Osteocyte (in vitro differentiated cells): ENCODE data around the gene NPPB. TPM values are rescaled to one million over a fixed set of nuclear protein-coding genes. Genes with fewer than 3 reads are reported as not detected.

Experiments used
- DNase-seq: peaks from one replicate; pipeline ENCODE4 v3.0.0; 2021; ENCODE audit warnings: mixed read lengths; ENCODE audit not compliant: unreplicated experiment; ENCODE audit errors: extremely low spot score
- H3K27ac Mint-ChIP-seq: one replicate; pipeline ENCODE4 v1.8.0; 2021; ENCODE audit warnings: mild to moderate bottlenecking, mixed read lengths; ENCODE audit not compliant: unreplicated experiment
- H3K27me3 Mint-ChIP-seq: one replicate; pipeline ENCODE4 v1.8.0; 2021; ENCODE audit warnings: mixed read lengths; ENCODE audit not compliant: unreplicated experiment
- H3K36me3 Mint-ChIP-seq: one replicate; pipeline ENCODE4 v1.8.0; 2021; ENCODE audit warnings: mixed read lengths; ENCODE audit not compliant: unreplicated experiment
- H3K4me1 Mint-ChIP-seq: one replicate; pipeline ENCODE4 v1.8.0; 2021; ENCODE audit warnings: mixed read lengths; ENCODE audit not compliant: unreplicated experiment
- H3K4me3 Mint-ChIP-seq: one replicate; pipeline ENCODE4 v1.8.0; 2021; ENCODE audit warnings: mild to moderate bottlenecking, moderate library complexity, mixed read lengths; ENCODE audit not compliant: unreplicated experiment
- H3K9me3 Mint-ChIP-seq: one replicate; pipeline ENCODE4 v1.8.0; 2021; ENCODE audit warnings: mixed read lengths; ENCODE audit not compliant: unreplicated experiment
- CTCF ChIP-seq: fragments of 200-600 bp; sonication (generic); IDR thresholded peaks from 2 replicates; pipeline ENCODE4 v1.5.0; 2021; ENCODE audit warnings: antibody characterized with exemption, mild to moderate bottlenecking, moderate library complexity
- total RNA-seq: library from RNA; stranded (reverse); gene quantifications from 2 replicates; pipeline ENCODE4 v1.2.1, GENCODE V29; 2021

Gene NPPB
- total RNA-seq, 1 donor from 2014 or later = not detected

DNA sequence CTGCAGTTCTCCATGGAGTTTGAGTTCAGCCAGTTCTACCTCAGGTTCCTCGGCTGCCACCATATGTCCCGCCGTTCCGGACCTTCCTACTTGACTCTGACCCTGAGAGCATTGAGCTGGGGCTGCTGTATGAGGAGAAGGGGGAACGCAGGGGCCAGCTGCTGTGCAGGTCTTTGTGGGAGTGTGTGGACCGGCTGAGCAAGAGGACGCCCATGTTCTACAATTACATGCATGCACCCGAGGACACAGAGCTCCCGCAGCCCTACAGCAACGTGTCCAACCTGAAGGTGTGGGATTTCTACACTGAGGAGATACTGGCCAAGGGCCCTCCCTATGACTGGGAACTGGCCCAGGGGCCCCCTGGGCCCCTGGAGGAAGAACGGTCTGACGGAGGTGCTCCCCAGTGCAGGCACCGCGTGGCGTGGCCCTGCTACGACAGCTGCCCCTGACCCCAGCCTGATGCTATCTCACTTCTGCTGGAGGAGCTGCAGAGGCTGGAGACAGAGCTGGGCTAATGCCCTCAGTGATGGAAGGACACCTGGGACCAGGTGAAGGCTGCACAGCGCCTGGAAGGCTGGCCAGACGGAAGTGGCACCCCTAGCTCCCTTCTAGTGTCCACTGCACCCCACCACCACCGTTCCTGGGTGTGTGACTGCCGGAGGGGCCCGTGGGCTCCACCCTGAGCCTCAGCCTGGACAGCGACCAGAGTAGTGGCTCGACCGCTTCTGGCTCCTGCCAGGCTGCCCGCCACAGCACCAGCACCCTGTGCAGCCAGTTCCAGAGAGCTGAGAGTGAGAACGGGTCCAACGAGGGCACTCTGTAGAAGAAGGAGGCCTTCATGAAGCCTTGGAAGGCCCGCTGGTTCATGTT, 20.8 kb upstream of the NPPB start:
- peaks cover 13% of the 10 kb centered on the region for H3K27me3 Mint-ChIP-seq
- TF ChIP-seq CTCF = no peak
- H3K4me1 Mint-ChIP-seq = peaks cover 5% of the 10 kb centered on the region
- no peak for DNase-seq
- H3K4me3 Mint-ChIP-seq = no peak overlapping the region
- H3K27ac Mint-ChIP-seq = no peak overlapping the region
- no peaks in the 10 kb centered on the region for H3K36me3 Mint-ChIP-seq
- no peaks in the 10 kb centered on the region for H3K9me3 Mint-ChIP-seq

- H3K36me3 Mint-ChIP-seq = no peaks in the 10 kb centered on the region
- peaks cover 5% of the 10 kb centered on the region for H3K4me1 Mint-ChIP-seq
- H3K9me3 Mint-ChIP-seq = no peaks in the 10 kb centered on the region
- no peak for TF ChIP-seq CTCF
- peaks cover 15% of the 10 kb centered on the region for H3K27me3 Mint-ChIP-seq
- DNase-seq = no peak
- no peak overlapping the region for H3K27ac Mint-ChIP-seq
- no peak overlapping the region for H3K4me3 Mint-ChIP-seq
Observed at GRCh38 chr1:11878891-11879190, 20.1 kb upstream of the NPPB start.

GRCh38 chr1:11878081-11878890, 19.5 kb upstream of the NPPB start:
- DNase-seq = no peak
- H3K36me3 Mint-ChIP-seq = no peaks in the 10 kb centered on the region
- H3K9me3 Mint-ChIP-seq = no peaks in the 10 kb centered on the region

GRCh38 chr1:11877074-11877473, 18.3 kb upstream of the NPPB start:
- Mint-ChIP-seq H3K27me3 (peaks cover 21% of the 10 kb centered on the region), H3K4me3 (no peak overlapping the region), H3K36me3 (no peaks in the 10 kb centered on the region), H3K4me1 (no peaks in the 10 kb centered on the region), H3K9me3 (no peaks in the 10 kb centered on the region), H3K27ac (no peak overlapping the region)
- no peak for TF ChIP-seq CTCF
- no peak for DNase-seq

More at GRCh38 chr1:11878081-11878890, 19.5 kb upstream of the NPPB start:
- Mint-ChIP-seq H3K27ac (no peak overlapping the region), H3K27me3 (peaks cover 17% of the 10 kb centered on the region), H3K4me3 (no peak overlapping the region), H3K4me1 (peaks cover 4% of the 10 kb centered on the region)
- TF ChIP-seq CTCF = no peak

DNA sequence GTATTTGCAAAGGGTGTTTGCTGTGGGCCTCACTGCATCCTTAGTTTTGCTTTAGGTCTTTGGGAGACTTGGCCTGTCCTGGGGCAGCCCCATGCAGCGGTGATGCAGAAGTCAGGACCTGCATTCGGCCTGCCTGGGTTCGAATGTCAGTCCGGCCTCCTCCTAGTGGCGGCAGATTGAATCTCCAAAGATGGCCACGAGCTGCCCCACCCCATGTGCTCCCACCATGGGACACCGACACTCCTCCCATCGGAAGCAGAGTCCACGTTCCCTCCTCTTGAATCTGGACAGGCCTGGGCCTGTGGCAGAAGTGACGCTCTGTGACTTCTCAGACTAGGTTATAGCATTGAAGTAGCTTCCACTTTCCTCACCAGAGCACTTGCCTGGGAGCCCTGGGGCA, 16.3 kb upstream of the NPPB start:
- H3K4me3 Mint-ChIP-seq = no peak overlapping the region
- H3K36me3 Mint-ChIP-seq = no peaks in the 10 kb centered on the region
- no peaks in the 10 kb centered on the region for H3K9me3 Mint-ChIP-seq
- H3K27me3 Mint-ChIP-seq = peaks cover 24% of the 10 kb centered on the region
- DNase-seq = no peak
- TF ChIP-seq CTCF = no peak
- H3K4me1 Mint-ChIP-seq = no peaks in the 10 kb centered on the region
- H3K27ac Mint-ChIP-seq = no peak overlapping the region
